HEK293 (cell line): ENCODE results near the gene DLL1.

Experiments
- CTCF ChIA-PET: fragments of 350-600 bp; formaldehyde crosslinking; extraction: SDS; loops from one replicate; lab custom pipeline; 2021; ENCODE audit warnings: antibody characterized with exemption; lab: Yijun Ruan, JAX
- POLR2A ChIA-PET: fragments of 300-600 bp; formaldehyde crosslinking; extraction: SDS; loops from one replicate; lab custom pipeline; 2020; ENCODE audit warnings: antibody characterized with exemption, inconsistent platforms; lab: Yijun Ruan, JAX
- H3K27ac ChIP-seq: fragments of 200-500 bp; sonication (Bioruptor generic); 2 replicates; pipeline ENCODE4 v1.5.1; 2014; ENCODE audit warnings: low read depth, low read length, control low read depth, inconsistent platforms; ENCODE audit errors: extremely low read depth
- H3K36me3 ChIP-seq, 2 experiments: fragments of 200-500 bp in 1 of 2; sonication (Bioruptor generic) in 1 of 2; 1 replicate in 1 of 2; 2 replicates in 1 of 2; pipeline ENCODE4 v1.5.1; 2014 to 2017; ENCODE audit warnings: inconsistent platforms in 2 of 2, low read length in 2 of 2; ENCODE audit not compliant: control insufficient read depth in 2 of 2, insufficient read depth in 1 of 2
- H3K4me1 ChIP-seq: fragments of 200-500 bp; sonication (Bioruptor generic); 2 replicates; pipeline ENCODE4 v1.5.1; 2014; ENCODE audit warnings: mild to moderate bottlenecking, low read length, inconsistent platforms; ENCODE audit not compliant: control insufficient read depth, insufficient read depth
- H3K4me3 ChIP-seq: 2 replicates; pipeline ENCODE4 v1.5.1; 2011; ENCODE audit warnings: low read depth, mild to moderate bottlenecking, control low read depth, low read length, moderate library complexity
- H3K9me3 ChIP-seq: fragments of 200-500 bp; sonication (Bioruptor generic); 2 replicates; pipeline ENCODE4 v1.5.1; 2014; ENCODE audit warnings: low read depth, low read length, inconsistent platforms; ENCODE audit not compliant: control insufficient read depth, insufficient read depth
- BCL11A ChIP-seq: fragments of 450-650 bp; formaldehyde crosslinking; IDR thresholded peaks from 2 replicates; pipeline ENCODE4 v1.5.1; 2016; ENCODE audit warnings: low read depth, missing biosample characterization, missing genetic modification characterization
- GLI2 ChIP-seq: fragments of 450-650 bp; formaldehyde crosslinking; IDR thresholded peaks from 2 replicates; pipeline ENCODE4; 2017; ENCODE audit warnings: missing biosample characterization, missing genetic modification characterization, low read depth, borderline replicate concordance
- KLF8 ChIP-seq: fragments of 450-650 bp; formaldehyde crosslinking; IDR thresholded peaks from 2 replicates; pipeline ENCODE4 v1.5.1; 2016; ENCODE audit warnings: missing biosample characterization, missing genetic modification characterization
- PRDM1 ChIP-seq: fragments of 450-650 bp; formaldehyde crosslinking; IDR thresholded peaks from 2 replicates; pipeline ENCODE4; 2016; ENCODE audit warnings: missing biosample characterization, missing genetic modification characterization
- ZFP3 ChIP-seq: fragments of 450-650 bp; formaldehyde crosslinking; IDR thresholded peaks from 2 replicates; pipeline ENCODE4 v1.5.1; 2016; ENCODE audit warnings: low read depth, missing biosample characterization, missing genetic modification characterization
- ZFP41 ChIP-seq: fragments of 450-650 bp; formaldehyde crosslinking; IDR thresholded peaks from 2 replicates; pipeline ENCODE4 v1.5.1; 2016; ENCODE audit warnings: missing biosample characterization, missing genetic modification characterization, borderline replicate concordance
- ZNF175 ChIP-seq: fragments of 450-650 bp; formaldehyde crosslinking; IDR thresholded peaks from 2 replicates; pipeline ENCODE4 v1.5.1; 2016; ENCODE audit warnings: missing biosample characterization, missing genetic modification characterization
- ZNF19 ChIP-seq: fragments of 450-650 bp; formaldehyde crosslinking; IDR thresholded peaks from 2 replicates; pipeline ENCODE4; 2016; ENCODE audit warnings: missing biosample characterization, missing genetic modification characterization, low read depth
- ZNF223 ChIP-seq: fragments of 450-650 bp; formaldehyde crosslinking; IDR thresholded peaks from 2 replicates; pipeline ENCODE4 v1.5.1; 2016; ENCODE audit warnings: missing biosample characterization, missing genetic modification characterization
- ZNF239 ChIP-seq: fragments of 450-650 bp; formaldehyde crosslinking; IDR thresholded peaks from 2 replicates; pipeline ENCODE4 v1.5.1; 2016; ENCODE audit warnings: missing biosample characterization, missing genetic modification characterization
- ZNF311 ChIP-seq: fragments of 450-650 bp; formaldehyde crosslinking; IDR thresholded peaks from 2 replicates; pipeline ENCODE4 v1.5.1; 2017; ENCODE audit warnings: missing biosample characterization, missing genetic modification characterization, borderline replicate concordance
- ZNF324 ChIP-seq: fragments of 450-650 bp; formaldehyde crosslinking; IDR thresholded peaks from 2 replicates; pipeline ENCODE4 v1.5.1; 2016; ENCODE audit warnings: missing biosample characterization, missing genetic modification characterization
- ZNF416 ChIP-seq: fragments of 450-650 bp; formaldehyde crosslinking; IDR thresholded peaks from 2 replicates; pipeline ENCODE4 v1.5.1; 2016; ENCODE audit warnings: missing biosample characterization, missing genetic modification characterization
- ZNF473 ChIP-seq: fragments of 450-650 bp; formaldehyde crosslinking; IDR thresholded peaks from 2 replicates; pipeline ENCODE4 v1.5.1; 2017; ENCODE audit warnings: missing biosample characterization, missing genetic modification characterization
- ZNF624 ChIP-seq: fragments of 450-650 bp; formaldehyde crosslinking; IDR thresholded peaks from 2 replicates; pipeline ENCODE4 v1.5.1; 2017; ENCODE audit warnings: missing biosample characterization, missing genetic modification characterization
- ZNF670 ChIP-seq: fragments of 450-650 bp; formaldehyde crosslinking; IDR thresholded peaks from 2 replicates; pipeline ENCODE4 v1.5.1; 2016; ENCODE audit warnings: missing biosample characterization, missing genetic modification characterization, low read depth
- ZNF707 ChIP-seq: fragments of 450-650 bp; formaldehyde crosslinking; IDR thresholded peaks from 2 replicates; pipeline ENCODE4 v1.5.1; 2016; ENCODE audit warnings: missing biosample characterization, missing genetic modification characterization
- ZNF747 ChIP-seq: fragments of 450-650 bp; formaldehyde crosslinking; IDR thresholded peaks from 2 replicates; pipeline ENCODE4 v1.5.1; 2016; ENCODE audit warnings: missing biosample characterization, missing genetic modification characterization
- ZSCAN30 ChIP-seq: fragments of 450-650 bp; IDR thresholded peaks from 2 replicates; pipeline ENCODE4 v1.5.1; 2018; ENCODE audit warnings: missing biosample characterization, mild to moderate bottlenecking, missing genetic modification characterization, moderate library complexity
- ZXDB ChIP-seq: fragments of 450-650 bp; formaldehyde crosslinking; IDR thresholded peaks from 2 replicates; pipeline ENCODE4 v1.5.1; 2016; ENCODE audit warnings: missing biosample characterization, missing genetic modification characterization
- TF ChIP-seq, protein P1 (sequence below): fragments of 450-650 bp; formaldehyde crosslinking; IDR thresholded peaks from 2 replicates; pipeline ENCODE4 v1.5.1; 2016; ENCODE audit warnings: missing biosample characterization, missing genetic modification characterization
- TF ChIP-seq, protein P2 (sequence below): fragments of 450-650 bp; formaldehyde crosslinking; IDR thresholded peaks from 2 replicates; pipeline ENCODE4 v1.5.1; 2017; ENCODE audit warnings: missing biosample characterization, missing genetic modification characterization
- TF ChIP-seq, protein P3 (sequence below): fragments of 450-650 bp; formaldehyde crosslinking; IDR thresholded peaks from 2 replicates; pipeline ENCODE4 v1.5.1; 2016; ENCODE audit warnings: missing biosample characterization, missing genetic modification characterization
- TF ChIP-seq, protein P4 (sequence below): fragments of 450-650 bp; formaldehyde crosslinking; IDR thresholded peaks from 2 replicates; pipeline ENCODE4 v1.5.1; 2017; ENCODE audit warnings: missing biosample characterization, mild to moderate bottlenecking, missing genetic modification characterization, moderate library complexity
- TF ChIP-seq, protein P5 (sequence below): fragments of 450-650 bp; formaldehyde crosslinking; IDR thresholded peaks from 2 replicates; pipeline ENCODE4 v1.5.1; 2016; ENCODE audit warnings: missing biosample characterization, missing genetic modification characterization
- TF ChIP-seq, protein P6 (sequence below): fragments of 450-650 bp; formaldehyde crosslinking; IDR thresholded peaks from 2 replicates; pipeline ENCODE4 v1.5.1; 2016; ENCODE audit warnings: missing biosample characterization, missing genetic modification characterization

The DLL1 gene

DNA sequence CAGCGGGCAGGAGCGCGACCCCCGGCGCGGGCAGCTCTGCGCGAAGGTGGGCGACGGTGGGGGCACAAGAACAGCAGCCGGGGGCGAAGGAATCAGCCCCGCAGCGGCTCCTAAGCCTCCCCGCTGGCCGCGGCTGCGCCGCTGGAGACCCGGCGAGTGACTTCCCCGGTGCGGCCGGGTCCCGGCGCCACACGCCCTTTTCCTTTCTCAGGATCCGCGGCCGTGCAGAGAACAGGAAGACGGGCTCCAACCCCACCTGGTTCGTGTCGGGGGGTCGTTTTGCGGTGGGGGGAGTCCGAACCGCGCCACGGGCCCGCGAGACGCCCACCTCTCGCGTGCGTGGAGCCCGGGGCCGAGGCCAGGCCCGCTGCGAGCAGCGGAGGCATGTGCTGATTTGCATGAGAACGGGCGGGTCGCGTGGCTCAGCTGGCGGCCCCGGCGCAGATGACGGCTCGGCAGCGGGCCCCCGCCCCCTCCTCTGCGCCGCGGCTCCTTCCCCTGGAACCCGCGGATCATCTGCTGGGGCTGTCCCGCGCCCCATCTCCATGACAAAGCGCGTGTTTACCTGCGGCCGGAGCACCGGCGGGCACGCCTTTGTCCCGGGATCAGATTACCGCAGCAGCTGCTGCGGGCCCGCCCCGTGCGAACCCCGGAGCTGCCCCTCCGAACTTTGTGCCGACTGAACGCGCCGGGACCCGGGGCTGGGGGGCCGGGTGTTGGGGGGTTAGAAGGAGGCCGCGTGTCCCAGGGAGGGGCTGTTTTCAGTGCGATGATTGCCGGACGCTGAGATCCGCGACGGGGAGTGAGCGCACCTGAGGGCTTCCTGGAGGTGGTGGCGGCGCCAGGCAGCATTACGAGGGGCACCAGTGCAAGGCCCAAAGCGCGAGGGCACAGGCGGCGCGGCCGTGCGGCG lies 4.9 kb upstream of the DLL1 start:
- Histone ChIP-seq H3K9me3 (no peaks in the 10 kb centered on the region), H3K36me3 (no peaks in the 10 kb centered on the region), H3K4me3 (peak overlapping the region; percentile 49), H3K4me1 (peaks cover 8% of the 10 kb centered on the region), H3K27ac (peak overlapping the region; percentile 57; the same call in 1 of the 2 replicates)
- POLR2A ChIA-PET: no interaction called here
- CTCF ChIA-PET: interaction anchor here (0.6 to 1.8 kb wide), 4 partner anchors 46 to 454 kb away, joined by 3 to 7 read pairs (median 4); no protein-coding TSS in a partner anchor
- no peak for TF ChIP-seq BCL11A
- TF ChIP-seq ZNF239 (tag by site-specific recombination): no peak
- TF ChIP-seq ZNF670 (tag by site-specific recombination): no peak
- TF ChIP-seq ZNF707 (tag by site-specific recombination): no peak
- TF ChIP-seq ZNF311 (tag by site-specific recombination): no peak
- TF ChIP-seq ZNF473 (tag by site-specific recombination): no peak
- TF ChIP-seq, protein P1, sequence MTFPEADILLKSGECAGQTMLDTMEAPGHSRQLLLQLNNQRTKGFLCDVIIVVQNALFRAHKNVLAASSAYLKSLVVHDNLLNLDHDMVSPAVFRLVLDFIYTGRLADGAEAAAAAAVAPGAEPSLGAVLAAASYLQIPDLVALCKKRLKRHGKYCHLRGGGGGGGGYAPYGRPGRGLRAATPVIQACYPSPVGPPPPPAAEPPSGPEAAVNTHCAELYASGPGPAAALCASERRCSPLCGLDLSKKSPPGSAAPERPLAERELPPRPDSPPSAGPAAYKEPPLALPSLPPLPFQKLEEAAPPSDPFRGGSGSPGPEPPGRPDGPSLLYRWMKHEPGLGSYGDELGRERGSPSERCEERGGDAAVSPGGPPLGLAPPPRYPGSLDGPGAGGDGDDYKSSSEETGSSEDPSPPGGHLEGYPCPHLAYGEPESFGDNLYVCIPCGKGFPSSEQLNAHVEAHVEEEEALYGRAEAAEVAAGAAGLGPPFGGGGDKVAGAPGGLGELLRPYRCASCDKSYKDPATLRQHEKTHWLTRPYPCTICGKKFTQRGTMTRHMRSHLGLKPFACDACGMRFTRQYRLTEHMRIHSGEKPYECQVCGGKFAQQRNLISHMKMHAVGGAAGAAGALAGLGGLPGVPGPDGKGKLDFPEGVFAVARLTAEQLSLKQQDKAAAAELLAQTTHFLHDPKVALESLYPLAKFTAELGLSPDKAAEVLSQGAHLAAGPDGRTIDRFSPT (tag by site-specific recombination): no peak
- no peak for TF ChIP-seq PRDM1
- TF ChIP-seq ZXDB (tag by site-specific recombination): peak; percentile 61; the same call in 1 of the 2 replicates
- no peak for TF ChIP-seq ZNF324 (tag by site-specific recombination)
- TF ChIP-seq, protein P2, sequence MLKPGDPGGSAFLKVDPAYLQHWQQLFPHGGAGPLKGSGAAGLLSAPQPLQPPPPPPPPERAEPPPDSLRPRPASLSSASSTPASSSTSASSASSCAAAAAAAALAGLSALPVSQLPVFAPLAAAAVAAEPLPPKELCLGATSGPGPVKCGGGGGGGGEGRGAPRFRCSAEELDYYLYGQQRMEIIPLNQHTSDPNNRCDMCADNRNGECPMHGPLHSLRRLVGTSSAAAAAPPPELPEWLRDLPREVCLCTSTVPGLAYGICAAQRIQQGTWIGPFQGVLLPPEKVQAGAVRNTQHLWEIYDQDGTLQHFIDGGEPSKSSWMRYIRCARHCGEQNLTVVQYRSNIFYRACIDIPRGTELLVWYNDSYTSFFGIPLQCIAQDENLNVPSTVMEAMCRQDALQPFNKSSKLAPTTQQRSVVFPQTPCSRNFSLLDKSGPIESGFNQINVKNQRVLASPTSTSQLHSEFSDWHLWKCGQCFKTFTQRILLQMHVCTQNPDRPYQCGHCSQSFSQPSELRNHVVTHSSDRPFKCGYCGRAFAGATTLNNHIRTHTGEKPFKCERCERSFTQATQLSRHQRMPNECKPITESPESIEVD (tag by site-specific recombination): no peak
- TF ChIP-seq, protein P3, sequence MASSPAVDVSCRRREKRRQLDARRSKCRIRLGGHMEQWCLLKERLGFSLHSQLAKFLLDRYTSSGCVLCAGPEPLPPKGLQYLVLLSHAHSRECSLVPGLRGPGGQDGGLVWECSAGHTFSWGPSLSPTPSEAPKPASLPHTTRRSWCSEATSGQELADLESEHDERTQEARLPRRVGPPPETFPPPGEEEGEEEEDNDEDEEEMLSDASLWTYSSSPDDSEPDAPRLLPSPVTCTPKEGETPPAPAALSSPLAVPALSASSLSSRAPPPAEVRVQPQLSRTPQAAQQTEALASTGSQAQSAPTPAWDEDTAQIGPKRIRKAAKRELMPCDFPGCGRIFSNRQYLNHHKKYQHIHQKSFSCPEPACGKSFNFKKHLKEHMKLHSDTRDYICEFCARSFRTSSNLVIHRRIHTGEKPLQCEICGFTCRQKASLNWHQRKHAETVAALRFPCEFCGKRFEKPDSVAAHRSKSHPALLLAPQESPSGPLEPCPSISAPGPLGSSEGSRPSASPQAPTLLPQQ (tag by site-specific recombination): peak; percentile 67; the same call in 1 of the 2 replicates
- no peak for TF ChIP-seq ZNF416 (tag by site-specific recombination)
- TF ChIP-seq, protein P4, sequence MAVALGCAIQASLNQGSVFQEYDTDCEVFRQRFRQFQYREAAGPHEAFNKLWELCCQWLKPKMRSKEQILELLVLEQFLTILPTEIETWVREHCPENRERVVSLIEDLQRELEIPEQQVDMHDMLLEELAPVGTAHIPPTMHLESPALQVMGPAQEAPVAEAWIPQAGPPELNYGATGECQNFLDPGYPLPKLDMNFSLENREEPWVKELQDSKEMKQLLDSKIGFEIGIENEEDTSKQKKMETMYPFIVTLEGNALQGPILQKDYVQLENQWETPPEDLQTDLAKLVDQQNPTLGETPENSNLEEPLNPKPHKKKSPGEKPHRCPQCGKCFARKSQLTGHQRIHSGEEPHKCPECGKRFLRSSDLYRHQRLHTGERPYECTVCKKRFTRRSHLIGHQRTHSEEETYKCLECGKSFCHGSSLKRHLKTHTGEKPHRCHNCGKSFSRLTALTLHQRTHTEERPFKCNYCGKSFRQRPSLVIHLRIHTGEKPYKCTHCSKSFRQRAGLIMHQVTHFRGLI (tag by site-specific recombination): peak; percentile 56
- TF ChIP-seq ZNF223: no peak
- TF ChIP-seq ZNF175: no peak
- no peak; the same call in 1 of the 2 replicates for TF ChIP-seq KLF8 (tag by site-specific recombination)
- no peak for TF ChIP-seq ZNF19 (tag by site-specific recombination)
- peak; percentile 49; the same call in 1 of the 2 replicates for TF ChIP-seq ZSCAN30 (tag by site-specific recombination)
- TF ChIP-seq ZNF747 (tag by site-specific recombination): no peak
- TF ChIP-seq, protein P5, sequence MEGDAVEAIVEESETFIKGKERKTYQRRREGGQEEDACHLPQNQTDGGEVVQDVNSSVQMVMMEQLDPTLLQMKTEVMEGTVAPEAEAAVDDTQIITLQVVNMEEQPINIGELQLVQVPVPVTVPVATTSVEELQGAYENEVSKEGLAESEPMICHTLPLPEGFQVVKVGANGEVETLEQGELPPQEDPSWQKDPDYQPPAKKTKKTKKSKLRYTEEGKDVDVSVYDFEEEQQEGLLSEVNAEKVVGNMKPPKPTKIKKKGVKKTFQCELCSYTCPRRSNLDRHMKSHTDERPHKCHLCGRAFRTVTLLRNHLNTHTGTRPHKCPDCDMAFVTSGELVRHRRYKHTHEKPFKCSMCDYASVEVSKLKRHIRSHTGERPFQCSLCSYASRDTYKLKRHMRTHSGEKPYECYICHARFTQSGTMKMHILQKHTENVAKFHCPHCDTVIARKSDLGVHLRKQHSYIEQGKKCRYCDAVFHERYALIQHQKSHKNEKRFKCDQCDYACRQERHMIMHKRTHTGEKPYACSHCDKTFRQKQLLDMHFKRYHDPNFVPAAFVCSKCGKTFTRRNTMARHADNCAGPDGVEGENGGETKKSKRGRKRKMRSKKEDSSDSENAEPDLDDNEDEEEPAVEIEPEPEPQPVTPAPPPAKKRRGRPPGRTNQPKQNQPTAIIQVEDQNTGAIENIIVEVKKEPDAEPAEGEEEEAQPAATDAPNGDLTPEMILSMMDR: no peak
- no peak for TF ChIP-seq ZFP3 (tag by site-specific recombination)
- no peak for TF ChIP-seq GLI2
- TF ChIP-seq ZNF624 (tag by site-specific recombination): no peak
- no peak for TF ChIP-seq ZFP41 (tag by site-specific recombination)
- TF ChIP-seq, protein P6, sequence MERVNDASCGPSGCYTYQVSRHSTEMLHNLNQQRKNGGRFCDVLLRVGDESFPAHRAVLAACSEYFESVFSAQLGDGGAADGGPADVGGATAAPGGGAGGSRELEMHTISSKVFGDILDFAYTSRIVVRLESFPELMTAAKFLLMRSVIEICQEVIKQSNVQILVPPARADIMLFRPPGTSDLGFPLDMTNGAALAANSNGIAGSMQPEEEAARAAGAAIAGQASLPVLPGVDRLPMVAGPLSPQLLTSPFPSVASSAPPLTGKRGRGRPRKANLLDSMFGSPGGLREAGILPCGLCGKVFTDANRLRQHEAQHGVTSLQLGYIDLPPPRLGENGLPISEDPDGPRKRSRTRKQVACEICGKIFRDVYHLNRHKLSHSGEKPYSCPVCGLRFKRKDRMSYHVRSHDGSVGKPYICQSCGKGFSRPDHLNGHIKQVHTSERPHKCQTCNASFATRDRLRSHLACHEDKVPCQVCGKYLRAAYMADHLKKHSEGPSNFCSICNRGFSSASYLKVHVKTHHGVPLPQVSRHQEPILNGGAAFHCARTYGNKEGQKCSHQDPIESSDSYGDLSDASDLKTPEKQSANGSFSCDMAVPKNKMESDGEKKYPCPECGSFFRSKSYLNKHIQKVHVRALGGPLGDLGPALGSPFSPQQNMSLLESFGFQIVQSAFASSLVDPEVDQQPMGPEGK: peak; percentile 84
